LNCAP (cell line): ENCODE measurements around the gene SOCS7.
A peak's percentile ranks its signal among the peaks of the same experiment; 100 is the strongest.

Source experiments
- TF ChIP-seq, protein P1 (sequence below): fragments of 450-650 bp; IDR thresholded peaks from 2 replicates; pipeline ENCODE4 v1.5.1; 2017; ENCODE audit warnings: mild to moderate bottlenecking

SOCS7 gene

DNA sequence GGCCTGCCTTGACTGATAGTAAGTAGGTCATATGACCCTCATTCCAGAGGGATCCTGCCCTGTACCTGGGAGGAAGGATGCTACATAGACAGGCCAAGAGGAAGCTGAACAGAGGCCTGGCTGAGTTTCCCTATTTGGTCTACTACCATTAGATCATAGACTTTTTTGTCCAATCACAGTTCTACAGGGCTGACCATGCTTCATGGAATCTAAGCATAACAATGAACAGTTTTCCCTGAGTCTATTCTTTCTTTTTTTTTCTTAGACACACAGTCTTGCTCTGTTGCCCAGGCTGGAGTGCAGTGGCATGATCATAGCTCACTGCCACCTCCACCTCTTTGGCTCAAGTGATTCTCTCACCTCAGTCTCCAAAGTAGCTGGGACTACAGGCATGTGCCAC is 11.8 kb upstream of the SOCS7 start:
- TF ChIP-seq, protein P1, sequence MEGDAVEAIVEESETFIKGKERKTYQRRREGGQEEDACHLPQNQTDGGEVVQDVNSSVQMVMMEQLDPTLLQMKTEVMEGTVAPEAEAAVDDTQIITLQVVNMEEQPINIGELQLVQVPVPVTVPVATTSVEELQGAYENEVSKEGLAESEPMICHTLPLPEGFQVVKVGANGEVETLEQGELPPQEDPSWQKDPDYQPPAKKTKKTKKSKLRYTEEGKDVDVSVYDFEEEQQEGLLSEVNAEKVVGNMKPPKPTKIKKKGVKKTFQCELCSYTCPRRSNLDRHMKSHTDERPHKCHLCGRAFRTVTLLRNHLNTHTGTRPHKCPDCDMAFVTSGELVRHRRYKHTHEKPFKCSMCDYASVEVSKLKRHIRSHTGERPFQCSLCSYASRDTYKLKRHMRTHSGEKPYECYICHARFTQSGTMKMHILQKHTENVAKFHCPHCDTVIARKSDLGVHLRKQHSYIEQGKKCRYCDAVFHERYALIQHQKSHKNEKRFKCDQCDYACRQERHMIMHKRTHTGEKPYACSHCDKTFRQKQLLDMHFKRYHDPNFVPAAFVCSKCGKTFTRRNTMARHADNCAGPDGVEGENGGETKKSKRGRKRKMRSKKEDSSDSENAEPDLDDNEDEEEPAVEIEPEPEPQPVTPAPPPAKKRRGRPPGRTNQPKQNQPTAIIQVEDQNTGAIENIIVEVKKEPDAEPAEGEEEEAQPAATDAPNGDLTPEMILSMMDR, result no peak

DNA sequence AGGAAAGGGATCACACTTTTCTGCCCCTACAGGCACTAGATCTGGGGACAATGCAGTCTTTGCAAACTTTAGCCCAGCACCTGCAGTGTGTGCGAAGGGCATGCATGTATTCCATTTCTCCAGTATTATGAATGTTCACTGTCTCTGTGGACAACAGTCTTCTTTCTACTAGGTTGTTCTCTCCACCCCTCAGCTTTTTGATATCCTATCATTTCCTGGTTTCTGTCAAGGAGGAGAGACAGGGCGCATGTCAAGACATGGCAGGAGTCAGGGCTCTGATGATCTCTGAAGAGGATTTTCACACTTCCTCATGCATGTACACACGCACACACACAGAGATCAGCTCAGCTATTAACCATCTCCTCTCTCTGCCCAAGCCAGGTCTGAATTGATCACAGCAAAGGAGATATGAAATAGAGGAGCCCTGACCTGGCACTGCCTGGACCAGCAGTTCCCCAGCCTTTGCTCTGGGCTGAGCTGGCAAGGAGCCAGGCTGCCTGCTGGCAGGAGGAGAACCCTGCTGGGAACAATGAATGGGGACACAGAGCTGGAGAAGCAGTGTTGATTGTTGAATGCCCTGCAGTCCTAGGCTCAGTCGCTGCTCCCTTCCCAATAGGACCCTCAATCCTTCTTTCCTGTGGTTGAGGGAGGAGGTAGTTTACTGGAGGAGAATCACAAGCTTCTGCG is 10.5 kb upstream of the SOCS7 start:
- TF ChIP-seq, protein P1, result no peak

DNA sequence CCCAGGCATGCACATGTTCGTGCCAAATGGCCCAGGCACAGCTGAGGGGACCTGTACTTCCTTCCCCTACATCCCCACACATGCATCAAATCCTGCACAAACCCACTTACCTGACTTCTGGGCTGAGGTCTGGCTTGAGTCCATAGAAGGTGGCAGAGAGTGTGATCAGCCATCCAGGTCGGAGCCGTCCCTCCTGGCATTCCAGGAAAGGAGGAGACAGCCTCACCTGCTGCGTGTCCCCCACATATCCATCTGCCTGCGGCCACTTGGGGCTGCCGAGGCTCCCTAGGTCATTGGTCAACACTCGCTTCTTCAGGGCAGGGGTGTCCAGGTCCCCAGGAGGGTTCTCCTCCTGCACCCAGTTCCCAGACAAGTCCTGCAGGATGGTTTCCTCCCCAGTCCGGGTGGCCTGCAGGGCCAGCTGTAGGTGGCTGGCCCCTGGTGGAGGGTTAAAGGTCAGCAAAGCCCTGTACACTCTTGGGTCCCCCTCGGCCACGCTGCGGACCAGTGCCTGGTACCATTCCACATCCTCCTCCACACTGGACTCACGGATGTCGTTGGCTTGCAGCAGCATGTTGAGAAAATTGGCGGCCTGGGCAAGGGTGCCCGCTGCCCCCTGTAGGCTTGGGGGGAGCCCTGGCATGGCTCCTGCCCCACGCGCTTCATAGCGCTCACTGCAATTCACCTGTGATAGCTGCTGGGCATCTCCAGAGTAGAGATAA is 8.6 kb upstream of the SOCS7 start:
- TF ChIP-seq, protein P1, result no peak

DNA sequence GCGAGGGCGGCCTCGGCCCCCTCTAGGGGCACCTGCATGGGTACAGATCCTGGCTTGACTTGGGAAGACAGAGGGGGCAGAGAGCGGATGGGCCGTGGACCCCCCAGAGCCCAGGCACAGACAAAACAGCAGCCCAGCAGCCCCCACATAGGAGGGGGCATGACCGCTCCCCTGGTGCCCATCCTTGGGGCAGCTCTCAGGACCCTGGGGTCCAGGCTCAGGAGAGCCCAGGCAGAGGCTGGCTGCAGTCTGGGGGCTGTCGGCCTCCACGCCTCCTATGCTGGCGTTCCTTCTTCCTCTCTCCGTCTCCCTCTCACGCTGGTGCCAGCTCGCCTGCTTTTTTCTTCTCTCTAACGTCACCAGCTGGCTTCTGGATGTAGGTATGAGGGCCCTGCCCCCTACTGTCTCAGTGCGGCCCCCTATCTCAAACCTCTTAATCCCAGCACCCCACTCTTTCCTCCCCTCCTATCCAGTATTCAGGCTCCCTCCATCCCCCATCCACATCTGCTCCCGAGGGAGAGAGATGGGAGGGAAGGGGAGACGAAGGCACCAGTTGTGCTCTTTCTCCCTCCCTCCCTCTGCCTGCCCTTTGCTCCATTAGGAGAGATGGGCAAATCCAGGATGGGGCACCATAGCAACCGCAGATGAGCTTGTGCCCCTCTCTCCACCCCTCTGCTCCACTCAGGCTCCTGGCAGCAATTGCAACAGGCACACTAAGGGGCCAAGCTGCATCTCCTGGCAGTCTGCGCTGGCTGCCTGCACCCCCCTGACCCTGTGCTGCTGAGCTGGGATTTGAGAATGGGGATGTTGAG is 7.8 kb upstream of the SOCS7 start, which contains the start of gene GPR179:
Gene GPR179, minus strand, starts transcription at position 349 of the 812 bp plus-strand sequence. Its CDS starts 167 bp downstream, at position 182.
- TF ChIP-seq, protein P1, result no peak

DNA sequence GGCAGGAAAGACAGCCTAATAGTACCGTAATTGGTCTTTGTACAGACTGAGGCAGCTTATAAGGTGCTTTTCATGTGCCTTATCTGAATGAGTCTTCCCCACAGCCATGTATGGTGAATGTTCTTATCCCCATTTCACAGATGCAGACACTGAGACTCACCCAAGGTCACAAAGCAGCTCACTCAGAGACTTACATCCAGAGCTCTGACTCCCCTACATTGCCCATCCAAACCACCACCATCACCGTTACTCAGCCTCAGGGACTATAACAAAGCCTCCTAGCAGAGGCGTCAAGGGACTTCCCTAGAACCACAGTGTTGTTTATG is 7.3 kb upstream of the SOCS7 start:
- TF ChIP-seq, protein P1, result no peak

DNA sequence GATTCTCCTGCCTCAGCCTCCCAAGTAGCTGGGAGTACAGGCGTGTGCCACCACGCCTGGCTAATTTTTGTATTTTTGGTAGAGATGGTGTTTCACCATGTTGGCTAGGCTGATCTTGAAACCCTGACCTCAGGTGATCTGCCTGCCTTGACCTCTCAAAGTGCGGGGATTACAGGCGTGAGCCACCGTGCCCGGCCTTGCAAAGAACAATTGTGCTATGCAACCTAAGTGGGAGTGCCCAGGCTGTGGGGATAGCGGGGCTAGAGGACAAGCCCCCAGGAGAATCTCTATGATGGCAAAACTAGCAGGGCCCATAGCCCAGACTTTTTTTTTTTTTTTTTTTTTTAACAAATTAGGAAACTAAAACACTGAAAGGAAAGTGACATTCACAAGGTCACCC is 5.9 kb upstream of the SOCS7 start:
- TF ChIP-seq, protein P1, result no peak

DNA sequence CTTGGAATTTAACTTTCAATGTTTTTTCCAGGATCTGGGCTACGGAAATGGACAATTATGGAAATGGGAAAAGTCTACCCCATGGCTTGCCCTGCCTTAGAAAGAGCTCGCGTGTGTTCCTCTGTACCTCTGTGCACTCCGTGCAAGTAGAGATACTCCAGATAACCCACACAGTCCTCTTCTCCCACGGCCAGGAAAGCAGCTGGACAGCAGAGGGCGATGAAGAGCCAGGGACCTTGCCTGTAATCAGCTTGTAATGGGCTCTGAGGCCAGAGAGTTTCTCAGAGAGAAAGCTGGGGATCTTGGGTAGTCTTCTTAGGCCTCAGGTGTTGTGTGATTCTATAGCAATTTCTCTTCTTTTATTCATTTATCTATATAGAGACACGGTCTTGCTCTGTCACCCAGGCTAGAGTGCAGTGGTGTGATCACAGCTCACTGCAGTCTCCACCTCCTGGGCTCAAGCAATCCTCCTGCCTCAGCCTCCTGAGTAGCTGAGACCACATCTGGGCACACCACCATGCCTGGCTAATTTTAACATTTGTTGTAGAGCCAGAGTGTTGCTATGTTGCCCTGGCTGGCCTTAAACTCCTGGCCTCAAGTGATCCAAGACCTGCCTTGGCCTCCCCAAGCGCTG is 2.4 kb upstream of the SOCS7 start:
- TF ChIP-seq, protein P1, result peak; percentile 93
